Activated CD4-positive, CD25-positive, alpha-beta regulatory T cell treated with anti-CD3 and anti-CD28 coated beads, Interleukin-2, amount 50 U/mL, for 24 hours (primary cell): ENCODE measurements around the gene UBR1.
"Not testable (repeated sequence)": the region's sequence is repeated elsewhere in the genome, so short reads cannot be mapped to it uniquely, and the experiment has no call there.

ENCODE experiments used
- ATAC-seq, 2 donors: fragments of 150-1000 bp; cut with Tn5 transposase; one replicate each; pipeline ENCODE4 v1.10.0; 2021; ENCODE audit warnings: mild to moderate bottlenecking in 1 of 2, moderate library complexity in 1 of 2

UBR1 gene

DNA sequence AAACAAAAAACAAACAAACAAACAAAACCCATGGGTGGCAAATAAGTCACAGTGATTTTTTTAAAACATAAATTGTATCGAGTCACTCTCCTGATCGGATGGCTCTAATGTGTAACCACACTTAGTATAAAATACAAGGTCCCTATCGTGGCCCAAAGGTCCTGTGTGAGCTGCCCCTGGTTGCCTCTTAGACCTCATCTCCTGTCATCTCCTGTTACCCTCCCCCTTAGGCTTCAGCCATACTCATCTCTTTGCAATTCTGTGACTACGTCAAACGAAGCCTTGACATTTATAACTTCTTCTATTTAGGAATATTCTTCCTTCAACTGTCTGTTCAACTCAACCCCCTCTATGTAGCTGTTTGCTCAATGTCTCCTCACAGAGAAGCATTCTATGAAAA, 141.4 kb downstream of the UBR1 start:
- no peak for ATAC-seq

DNA sequence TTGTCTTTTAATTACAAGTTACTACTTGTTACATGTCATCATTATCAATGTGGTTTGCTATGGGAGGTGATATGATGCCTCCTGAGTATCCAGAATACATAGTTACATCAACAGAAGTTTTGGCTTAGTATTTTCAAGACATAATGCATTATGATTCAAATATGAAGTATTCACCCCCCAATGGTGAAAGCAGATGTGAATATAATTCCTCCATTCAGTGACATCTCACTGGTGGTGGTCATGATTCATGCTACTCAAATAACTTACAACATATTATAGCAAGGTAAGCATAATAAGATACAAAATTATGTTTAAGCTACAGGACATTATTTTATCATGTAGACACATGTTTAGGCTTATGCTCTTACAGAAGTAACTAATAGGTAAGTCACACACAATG, 150.3 kb downstream of the UBR1 start:
- ATAC-seq = peak in 1 of 2 donors; percentile 43

DNA sequence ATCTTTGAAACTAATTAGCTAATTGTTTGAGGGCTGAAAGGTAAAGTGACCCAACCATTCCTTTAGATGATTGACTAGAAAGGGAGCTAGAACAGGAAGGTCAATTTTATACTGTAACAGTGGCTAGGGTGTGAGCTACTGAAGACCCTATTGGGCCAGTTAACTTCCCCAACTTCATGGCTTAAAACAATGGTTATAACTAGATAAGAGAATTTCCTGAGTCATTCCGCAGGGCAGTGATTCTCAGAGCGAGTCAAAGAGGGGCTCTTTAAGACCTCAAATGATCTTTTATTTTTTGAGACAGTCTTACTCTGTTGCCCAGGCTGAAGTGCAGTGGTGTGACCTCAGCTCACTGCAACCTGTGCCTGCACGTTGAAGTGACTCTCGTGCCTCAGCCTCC, 151.5 kb downstream of the UBR1 start:
- ATAC-seq = no peak

DNA sequence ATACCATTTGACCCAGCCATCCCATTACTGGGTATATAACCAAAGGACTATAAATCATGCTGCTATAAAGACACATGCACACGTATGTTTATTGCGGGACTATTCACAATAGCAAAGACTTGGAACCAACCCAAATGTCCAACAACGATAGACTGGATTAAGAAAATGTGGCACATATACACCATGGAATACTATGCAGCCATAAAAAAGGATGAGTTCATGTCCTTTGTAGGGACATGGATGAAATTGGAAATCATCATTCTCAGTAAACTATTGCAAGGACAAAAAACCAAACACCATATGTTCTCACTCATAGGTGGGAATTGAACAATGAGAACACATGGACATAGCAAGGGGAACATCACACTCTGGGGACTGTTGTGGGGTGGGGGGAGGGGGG, 156.9 kb downstream of the UBR1 start:
- not testable (repeated sequence) for ATAC-seq

DNA sequence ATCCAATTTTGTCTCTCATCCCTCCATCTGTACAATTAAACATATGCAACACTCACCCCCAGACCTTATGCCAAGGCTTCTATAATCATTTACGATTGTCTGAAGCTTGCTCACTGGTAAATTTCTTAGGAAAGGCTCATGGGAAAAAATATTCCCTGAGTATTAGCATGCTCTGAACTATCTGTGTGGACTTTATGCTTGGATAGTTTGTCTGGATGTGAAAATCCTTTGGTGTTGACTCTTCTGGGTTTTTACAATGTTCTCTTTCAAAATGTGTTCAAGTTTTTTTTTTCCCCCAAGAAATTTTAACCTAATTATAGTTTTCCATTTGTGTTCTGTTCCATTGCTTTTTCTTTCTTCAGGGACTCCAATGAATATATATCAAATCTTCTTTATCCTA, 165.3 kb downstream of the UBR1 start:
- ATAC-seq = no peak

DNA sequence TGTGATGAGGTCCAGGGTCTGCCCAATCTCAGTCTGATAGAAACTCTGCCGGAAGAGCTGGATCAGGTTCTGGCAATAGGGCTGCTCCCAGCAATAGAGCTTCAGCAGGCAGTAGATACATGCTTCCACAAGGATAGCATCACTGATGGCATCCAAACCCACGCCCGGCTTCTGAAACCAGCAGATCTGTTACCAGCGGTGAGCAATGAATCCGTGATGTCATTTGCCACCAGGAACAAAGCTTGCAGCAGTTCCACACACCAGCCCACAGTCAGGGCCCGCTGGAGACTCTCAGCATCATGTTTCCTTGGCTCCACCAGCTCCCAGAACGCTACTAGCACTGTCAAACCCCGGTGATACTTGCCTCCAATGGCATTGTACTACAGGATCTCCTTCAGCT, 166.0 kb downstream of the UBR1 start:
- ATAC-seq = no peak

DNA sequence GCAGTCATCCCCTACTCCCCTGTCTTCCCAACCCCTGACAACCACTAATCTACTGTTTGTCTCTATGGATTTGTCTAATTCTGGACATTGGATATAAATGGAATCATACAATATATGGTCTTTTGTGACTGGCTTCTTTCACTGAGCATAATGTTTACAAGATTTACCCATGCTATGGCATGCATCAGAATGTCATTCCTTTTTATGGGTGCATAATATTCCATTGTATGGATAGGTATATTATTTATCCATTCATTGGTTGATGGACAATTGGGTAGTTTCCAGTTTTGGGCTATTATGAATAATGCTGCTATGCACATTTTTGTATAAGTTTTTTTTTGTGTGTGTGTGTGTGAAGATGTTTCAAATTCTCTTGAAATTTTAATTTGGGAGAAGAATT, 168.7 kb downstream of the UBR1 start:
- ATAC-seq = no peak

DNA sequence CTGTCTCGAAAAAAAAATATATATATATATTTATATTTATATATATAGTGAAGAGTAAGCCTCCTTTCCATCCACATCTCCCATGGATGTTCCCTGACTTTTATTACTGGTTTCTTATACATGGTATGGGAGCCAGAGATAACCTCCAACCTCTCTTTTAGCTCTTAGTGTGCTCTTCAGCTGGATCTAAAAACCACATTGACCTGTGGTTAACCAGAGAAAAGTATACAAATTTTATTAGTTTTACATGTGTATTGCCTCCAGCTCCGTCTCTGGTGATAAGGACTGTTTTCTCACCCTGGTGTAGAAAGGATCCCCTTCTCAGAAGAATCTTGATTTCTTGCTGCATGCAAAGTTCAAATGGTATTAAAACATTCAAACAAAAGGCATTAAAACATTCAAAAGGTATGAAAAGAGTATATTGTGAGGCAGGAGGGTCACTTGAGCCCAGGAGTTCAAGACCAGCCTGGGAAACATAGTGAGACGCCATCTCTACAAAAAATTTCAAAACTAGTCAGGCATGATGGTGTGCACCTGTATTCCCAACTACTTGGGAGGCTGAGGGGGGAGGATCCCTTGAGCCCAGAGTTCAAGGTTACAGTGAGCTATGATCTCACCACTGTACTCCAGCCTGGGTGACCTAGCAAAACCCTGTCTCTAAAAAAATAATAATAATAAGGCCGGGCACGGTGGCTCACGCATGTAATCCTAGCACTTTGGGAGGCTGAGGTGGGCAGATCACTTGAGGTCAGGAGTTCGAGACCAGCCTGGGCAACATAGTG, 171.8 kb downstream of the UBR1 start:
- no peak for ATAC-seq

DNA sequence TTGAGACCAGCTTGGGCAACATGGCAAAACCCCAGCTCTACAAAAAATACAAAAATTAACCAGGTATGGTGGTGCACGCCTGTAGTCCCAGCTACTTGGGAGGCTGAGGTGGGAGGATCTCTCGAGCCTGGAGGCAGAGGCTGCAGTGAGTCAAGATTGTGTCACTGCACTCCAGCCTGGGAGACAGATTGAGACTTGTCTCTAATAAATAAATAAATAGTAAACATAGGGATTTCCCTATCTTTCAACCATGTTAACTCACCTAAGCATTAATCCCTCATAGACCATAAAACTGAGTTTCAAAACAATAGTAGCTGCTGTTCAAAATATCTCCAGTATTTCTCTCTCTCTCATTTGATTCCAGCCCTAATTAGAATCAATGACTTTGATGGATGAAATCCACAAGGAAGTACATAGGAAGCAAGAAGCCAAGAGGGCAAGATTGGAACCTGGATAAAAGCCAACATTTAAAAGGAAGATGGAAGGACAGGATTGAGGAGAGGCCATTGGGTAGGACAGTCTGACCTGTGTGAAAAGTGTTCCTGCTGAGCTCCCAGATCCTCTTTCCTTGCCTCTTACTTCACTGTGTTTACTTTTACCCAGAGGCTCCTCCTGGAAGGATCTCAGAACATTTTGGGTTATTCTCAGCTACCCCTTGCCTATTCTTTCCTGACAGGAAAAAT, 172.9 kb downstream of the UBR1 start:
- no peak for ATAC-seq

DNA sequence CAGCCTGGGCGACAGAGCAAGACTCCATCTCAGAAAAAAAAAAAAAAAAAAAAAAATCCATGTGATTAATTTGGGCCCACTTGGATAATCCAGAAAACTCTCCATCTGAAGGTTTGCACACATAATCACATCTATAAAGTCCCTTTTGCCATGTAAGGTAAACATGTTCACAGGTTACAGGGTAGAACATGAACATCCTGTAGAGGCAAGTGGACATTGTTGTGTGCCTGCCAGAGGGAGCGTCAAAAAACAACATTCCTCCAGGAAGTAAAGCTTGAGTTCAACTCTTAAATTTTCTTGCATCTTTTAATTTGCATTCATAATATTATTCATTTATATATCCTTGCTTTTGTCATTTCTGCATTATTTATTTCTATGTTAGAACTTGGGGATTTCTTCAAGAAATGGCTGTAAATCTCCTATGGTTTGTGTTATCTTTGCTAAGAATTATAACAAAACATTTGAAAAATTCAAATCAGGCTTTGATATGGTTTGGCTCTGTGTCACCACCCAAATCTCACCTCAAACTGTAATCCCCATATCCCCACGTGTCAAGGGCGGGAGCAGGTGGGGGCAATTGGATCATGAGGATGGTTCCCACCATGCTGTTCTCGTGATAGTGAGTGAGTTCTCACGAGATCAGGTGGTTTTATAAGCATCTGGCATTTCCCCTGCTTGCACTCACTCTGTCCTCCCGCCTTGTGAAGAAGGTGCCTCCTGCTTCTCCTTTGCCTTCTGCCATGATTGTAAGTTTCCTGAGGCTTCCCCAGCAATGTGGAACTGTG, 173.9 kb downstream of the UBR1 start:
- no peak for ATAC-seq

DNA sequence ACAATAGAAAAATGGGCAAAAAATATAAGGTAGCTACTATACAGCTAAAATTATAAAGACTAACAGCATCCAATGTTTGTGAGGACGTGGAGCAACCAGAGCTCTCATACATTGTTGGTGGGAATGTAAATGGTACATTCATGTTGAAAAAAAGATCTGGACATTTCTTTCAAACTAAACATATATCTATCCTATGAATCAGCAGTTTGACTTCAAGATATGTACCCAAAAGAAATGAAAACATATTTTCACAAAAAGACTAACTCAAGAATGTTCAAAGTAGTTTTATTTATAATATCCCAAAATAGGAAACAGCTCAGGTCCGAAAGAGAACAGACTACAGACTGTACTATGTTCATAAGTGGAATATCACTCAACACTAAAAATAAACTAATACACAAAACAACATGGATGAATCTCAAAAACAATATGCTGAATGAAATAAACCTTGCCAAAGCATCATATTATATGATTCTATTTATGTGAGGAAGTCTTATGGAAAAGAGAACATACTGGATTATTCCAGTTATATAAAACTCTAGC, 176.5 kb downstream of the UBR1 start:
- ATAC-seq = no peak

DNA sequence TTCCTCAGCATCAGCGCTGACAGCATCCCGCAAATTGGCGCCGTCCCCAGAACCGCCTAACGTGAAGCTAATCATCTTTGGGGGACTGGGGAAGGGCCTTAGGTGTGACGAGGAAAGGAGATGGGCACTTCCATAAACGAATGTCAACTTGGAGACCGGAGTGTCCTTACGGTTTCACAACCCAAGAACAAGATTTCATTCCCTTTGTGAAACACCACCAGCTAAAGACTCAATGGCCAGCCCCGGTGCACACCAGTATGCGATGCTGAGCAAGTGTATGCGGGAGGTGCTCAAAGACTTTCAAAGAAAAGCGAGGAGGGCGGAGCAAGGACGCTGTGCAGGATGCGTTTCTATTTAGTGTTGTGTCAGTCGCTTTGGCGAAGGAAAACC, 184.5 kb downstream of the UBR1 start:
- ATAC-seq = no peak

DNA sequence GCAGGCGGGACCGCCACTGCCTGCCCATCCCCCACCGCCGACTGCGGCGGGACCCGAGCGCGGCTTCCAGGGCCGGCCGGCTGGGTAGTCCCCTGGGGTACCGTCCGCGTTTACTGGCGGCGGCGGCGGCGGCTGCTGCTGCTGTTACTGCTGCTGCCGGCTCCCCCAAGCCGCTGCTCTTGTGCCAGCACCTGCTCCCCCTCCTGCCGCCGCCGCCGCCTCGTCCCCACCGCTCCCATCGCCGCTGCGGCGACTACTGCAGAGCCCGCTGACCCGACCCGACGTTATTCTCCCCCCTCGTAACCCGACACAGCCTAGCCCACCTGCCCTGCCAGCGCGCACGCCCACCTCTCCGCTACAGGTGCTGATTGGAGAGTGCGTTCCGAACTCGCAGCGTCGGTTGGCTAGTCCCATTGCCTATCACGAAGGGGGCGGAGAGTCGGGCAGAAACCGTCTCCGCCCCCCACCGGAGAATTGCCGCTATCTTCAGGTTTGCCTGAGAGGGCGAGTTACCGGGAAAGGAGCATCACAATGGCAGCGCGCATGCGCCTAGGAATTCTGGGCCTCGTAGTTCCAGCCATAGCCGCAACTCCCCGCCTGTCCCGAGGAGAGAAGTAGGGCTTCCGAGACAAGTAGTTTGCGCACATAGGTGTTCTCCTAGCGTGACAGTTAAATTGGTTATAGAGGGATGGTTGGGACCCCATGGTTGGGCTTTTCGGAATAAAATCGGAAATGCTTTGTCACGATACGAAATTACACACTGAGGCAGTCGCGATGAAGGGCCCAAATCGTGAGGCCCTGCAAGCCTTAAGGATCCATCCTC, 185.1 kb downstream of the UBR1 start, which contains the start of gene TTBK2:
Gene TTBK2 (minus strand): TSS at position 260 of the 823 bp plus-strand sequence. CDS start 42,161 bp downstream, outside the sequence.
- ATAC-seq = peak; percentile 96 to 97

DNA sequence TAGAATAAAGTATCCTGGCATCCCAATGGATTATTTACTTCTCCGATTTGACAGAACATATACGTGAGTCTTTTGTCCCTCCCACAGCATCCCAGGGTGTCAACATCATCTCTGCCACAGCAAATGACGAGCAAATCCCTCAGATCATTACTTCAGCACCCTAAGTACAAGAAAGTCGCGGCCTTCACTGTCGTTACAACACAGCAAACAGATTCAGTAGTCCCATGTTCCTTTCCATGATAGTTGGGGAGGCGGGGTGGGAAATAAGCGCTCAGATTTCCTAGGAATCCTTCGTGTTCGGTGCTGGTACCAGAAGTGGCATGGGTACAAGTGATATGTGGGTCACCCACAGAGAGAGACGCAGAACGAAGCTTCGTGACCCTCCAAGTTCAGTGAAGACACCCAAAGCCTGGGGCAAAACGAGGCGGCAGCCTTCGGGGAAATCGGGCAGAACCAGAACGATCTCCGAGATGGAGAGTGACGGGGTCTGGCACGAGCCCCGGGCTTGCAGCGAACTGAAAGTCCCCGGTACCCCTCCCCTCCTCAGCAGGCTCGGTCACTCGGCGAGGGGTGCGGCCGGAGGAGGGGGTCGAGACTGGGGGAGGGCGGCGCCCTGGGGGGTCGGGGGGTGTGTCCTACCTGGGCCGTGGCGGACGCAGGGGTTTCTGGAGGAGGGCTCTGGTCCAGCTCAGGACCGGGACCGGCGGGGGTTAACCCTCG, 185.9 kb downstream of the UBR1 start:
- ATAC-seq = peak; percentile 2

DNA sequence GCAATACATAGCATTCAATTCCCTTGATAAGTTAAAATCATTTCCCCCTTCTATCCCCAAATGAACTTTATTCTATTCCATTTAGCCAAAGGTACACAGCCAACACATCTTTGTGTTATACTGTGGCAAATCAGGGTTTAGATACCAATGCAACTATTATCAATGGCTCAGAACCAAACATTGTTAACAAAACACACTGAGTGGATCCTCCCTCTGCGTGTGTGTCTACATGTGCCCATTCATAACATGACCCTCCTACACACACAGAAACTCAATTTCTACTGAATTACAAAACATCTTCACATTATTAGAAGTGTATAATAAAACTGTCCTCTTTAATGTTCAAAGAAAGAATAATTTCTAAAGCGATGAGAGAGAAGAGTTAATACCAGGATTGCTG, 186.5 kb downstream of the UBR1 start:
- peak in 1 of 2 donors; percentile 17 for ATAC-seq

DNA sequence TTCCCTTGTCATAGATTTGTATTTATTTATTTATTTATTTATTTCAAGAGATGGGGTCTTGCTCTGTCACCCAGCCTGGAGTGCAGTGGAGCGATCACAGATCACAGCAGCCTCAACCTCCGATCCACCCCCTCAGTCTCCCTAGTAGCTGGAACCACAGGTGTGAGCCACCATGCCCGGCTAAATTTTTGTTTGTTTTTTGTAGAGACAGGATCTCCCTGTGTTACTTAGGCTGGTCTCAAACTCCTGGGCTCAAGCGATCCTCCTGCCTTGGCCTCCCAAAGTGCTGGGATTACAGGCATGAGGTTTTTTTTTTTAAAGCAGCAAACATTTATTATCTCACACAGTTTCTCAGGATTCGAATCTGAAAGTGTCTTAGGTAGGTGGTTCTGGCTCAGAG, 187.8 kb downstream of the UBR1 start:
- no peak for ATAC-seq

DNA sequence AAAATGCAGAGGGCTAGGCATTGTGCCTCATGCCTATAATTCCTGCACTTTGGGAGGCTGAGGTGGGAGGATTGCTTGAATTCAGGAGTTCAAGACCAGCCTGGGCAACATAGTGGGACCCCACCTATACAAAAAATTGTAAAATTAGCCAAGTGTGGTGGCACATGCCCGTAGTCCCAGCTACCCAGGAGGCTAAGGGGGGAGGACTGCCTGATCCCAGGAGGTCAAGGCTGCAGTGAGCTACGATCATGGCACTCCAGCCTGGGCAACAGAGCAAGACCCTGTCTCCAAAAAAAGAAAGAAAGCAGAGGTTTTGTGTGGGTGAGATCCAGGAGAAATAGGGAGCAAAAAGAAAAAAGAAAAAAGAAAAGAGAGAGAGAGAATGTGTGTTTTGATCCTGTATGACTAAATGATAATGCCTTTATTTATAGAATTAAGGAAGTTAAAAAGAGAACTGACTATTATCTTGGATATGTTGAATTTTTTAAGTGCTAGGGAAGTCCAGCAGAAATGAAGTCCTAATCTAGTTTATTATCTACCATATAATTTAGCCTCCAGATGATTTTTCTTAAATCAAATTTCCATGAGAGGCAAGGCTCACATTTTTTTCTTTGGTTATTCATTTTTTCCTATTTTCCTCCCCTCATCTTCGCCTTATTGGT, 190.1 kb downstream of the UBR1 start:
- no peak for ATAC-seq

DNA sequence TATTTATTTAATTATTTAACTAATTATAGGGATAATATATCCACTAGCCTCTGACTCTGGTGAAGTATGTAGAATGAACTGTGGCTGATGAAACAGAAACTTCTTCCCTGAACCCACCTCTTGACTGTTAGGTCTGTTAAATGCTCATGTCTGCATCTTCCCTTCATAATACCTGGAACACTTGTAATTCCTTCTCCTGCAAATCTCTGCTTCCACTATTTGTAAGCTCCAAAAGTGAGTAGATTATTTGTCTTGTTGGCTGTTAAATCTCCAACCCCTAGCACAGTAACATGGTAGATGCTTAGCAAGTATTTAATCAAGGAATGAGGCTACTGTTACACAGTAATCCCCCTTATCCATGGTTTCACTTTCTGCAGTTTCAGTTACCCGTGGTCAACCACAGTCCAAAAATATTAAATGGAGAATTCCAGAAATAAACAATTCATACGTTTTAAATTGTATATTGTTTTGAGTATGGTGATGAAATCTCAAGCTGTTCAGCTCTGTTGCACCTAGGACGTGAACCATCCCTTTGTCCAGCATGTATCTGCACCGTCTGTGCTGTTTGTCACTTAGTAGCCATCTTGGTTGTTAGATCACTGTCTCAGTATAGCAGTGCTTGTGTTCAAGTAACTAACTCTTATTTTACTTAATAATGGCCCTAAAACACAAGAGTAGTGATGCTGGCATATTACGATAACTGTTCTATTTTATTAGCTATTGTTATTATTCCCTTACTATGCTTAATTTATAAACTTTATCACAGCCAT, 190.9 kb downstream of the UBR1 start:
- ATAC-seq = no peak

DNA sequence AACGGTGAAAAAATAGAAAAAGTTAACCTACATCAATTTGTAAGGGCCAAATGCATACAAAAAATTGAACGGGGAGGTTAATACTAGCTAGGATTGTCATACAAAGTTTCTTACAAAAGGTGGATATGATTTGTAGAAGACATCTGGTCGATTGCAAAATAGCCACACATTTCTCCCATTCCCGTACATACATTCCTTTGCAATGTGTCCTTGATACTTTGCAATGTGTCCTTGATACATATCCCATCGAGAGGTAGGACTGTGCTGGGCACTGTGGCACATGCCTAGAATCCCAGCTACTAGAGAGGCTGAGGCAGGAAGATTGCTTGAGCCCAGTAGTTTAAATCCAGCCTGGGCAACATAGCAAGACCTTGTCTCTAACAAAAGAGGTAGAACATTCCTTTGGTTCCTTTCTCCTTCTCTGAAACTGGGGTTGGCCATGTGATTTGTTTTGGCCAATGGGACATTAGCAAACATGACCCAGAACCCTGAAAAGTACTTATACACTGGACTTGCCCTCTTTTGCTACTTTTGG, 194.7 kb downstream of the UBR1 start:
- ATAC-seq = no peak

DNA sequence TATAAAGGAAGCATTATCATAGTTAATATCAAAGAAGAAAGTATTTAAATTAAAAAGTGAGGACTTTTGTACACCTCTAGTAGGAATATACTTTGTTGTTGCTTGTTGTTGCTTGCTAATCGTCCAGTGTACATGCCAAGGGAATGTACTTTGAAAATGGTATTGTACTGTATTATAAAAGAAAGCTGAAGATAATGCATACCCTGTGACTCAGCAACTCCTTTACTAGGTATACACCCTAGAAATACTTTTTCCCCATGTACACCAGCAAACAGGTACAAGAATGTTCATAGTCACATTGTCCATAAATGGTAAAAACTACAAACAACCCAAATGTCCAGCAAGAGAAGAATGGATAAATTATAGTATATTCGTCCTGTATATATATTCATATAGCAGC, 197.3 kb downstream of the UBR1 start:
- ATAC-seq = no peak
